GM21447 (cell line): ENCODE results near the gene NRCAM.
A peak's percentile ranks its signal among the peaks of the same experiment; 100 is the strongest.

Experiments used
- ATAC-seq: cut with Tn5 transposase; IDR thresholded peaks from one replicate; pipeline ENCODE4 v1.9.1; 2021; ENCODE audit not compliant: unreplicated experiment

Gene NRCAM

GRCh38 chr7:108252177-108252576 lies 204.1 kb downstream of the NRCAM start:
- ATAC-seq = no peak

DNA sequence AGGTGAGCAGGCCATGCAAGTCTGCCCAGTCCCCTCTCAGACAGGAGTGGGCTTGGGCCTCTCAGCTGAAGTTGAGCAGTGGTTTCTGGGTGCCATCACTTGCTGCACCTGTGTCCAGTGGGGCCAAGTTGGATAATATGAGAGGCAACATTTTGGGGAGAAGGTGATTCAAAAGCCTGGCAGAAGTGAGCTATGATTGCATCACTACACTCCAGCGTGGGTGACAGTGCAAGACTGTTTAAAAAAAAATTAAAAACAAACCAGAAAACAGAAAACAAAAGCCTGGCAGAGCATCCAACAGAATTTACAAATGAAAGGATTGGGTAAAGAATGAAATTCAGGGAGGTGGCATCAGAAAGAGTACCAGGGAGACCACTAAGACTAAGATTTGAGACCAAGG lies 204.5 kb downstream of the NRCAM start:
- ATAC-seq = no peak

DNA sequence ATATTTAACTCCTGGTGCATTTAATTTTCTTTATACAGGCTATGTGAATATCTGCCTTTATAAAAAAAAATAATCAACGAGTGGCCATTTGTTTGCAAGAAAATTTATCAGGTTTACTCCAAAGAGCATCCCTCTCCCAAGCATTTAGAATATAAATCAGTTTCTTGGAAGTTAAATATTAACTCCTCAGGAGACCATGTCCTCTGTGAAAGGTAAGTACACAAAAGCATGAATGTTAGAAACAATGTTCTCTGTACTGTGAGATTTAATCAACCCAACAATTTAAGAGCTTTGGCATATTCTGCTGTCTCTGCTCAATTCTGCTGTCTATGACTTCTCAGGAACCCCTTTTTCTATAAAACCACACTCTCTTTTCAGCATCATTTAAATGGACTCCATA lies 206.8 kb downstream of the NRCAM start:
- ATAC-seq = no peak

- ATAC-seq = no peak
Observed at GRCh38 chr7:108248821-108249220, 207.4 kb downstream of the NRCAM start.

DNA sequence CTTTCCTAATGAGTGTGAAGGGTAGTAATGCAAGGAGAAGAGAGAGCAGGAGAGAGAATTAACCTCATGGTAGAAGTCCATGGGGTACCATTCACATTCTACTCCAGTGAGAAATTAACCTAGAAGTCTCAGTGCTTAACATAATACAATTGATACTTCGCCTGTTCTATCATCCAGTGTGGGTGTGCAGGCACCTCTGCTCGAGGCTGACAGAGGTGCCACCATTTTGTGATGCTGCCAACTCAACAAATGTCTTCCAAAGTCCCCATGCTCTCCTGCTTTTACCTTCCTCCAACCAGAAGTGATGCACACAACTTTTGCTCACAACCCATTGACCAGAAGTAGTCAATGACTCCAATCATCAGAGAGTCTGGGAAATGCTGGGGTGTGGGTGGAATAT lies 207.8 kb downstream of the NRCAM start:
- ATAC-seq = no peak

- ATAC-seq = no peak
Observed at GRCh38 chr7:108247614-108248013, 208.6 kb downstream of the NRCAM start.

DNA sequence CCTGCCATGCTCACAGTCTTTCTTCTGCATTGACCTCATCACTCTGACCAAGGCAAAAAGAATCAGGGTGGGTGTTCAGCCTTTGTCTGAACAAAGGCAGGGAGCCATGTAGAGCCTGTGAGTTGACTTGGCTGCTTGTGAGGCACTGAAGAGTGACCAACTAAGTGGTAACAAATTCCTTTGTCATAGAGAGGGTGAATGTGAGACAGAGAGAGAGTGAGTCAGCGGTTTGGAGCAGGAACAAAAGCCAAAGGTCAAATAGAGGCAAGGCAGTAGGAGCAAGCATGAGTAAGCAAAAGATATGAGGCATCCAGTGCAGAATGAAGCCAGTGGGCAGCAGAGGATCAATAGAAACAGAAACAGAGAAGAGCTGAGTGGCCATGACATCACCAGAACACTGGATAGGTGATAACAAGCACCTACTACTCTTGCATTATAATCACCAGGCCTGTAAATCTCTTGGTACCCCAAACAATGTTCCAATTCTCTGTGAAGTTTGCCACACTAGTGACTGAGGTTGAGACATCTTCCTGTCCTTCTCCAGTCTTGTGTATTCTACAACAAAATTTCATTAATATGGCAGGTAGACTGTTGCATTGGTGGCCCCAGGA lies 209.9 kb downstream of the NRCAM start:
- ATAC-seq = peak; percentile 80

GRCh38 chr7:108245523-108246226 lies 210.6 kb downstream of the NRCAM start:
- no peak for ATAC-seq

GRCh38 chr7:108244110-108244509 lies 212.1 kb downstream of the NRCAM start:
- ATAC-seq = no peak

GRCh38 chr7:108239501-108240225 lies 216.6 kb downstream of the NRCAM start:
- ATAC-seq = no peak

GRCh38 chr7:108236681-108237415 lies 219.4 kb downstream of the NRCAM start:
- no peak for ATAC-seq

GRCh38 chr7:108235451-108236061 lies 220.7 kb downstream of the NRCAM start:
- no peak for ATAC-seq

DNA sequence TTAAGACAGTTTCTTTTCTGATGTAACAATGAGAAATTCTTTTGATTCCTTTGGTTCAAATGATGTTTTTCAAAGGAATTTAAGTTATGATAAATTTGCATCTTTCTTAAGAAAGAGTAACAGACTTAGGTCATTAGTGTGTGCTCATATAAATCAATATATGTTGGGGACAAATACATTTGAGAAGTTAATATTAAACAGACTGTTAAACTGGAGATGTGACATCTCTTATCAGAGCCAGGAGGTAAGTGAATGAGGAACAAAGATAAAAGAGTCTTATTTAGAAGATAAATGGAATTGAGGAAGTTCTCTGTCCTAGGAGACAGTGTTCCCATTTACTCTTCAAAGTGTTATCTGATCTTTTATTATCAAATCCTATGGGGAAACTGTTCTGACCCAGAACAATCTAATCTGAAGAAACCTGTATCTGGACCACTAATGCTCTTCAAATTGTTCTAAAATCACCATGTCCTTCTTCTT lies 221.2 kb downstream of the NRCAM start:
- ATAC-seq = no peak

DNA sequence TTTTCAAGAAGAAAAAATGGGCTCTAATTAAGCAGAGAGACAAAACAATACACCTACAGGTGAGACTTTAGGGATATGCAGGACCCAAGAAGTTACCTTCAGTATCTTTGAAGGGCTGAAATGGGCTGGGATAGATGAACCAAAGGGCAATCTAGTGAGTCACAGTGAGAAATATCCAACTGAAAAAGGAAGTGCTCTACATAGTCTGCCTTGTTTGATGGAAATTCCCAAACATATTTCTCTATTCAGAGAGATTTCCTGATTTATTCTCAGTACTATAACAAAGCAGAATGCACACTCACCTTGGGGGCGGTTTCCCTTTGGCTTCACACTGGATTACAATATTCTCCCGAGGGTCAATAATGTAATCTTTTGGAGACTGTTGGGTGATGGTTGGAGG lies 222.0 kb downstream of the NRCAM start:
- ATAC-seq = no peak

GRCh38 chr7:108232076-108232475 lies 224.2 kb downstream of the NRCAM start:
- no peak for ATAC-seq

GRCh38 chr7:108231221-108231620 lies 225.0 kb downstream of the NRCAM start:
- no peak for ATAC-seq

GRCh38 chr7:108227366-108227765 lies 228.9 kb downstream of the NRCAM start:
- ATAC-seq = no peak

GRCh38 chr7:108226816-108227299 lies 229.4 kb downstream of the NRCAM start:
- ATAC-seq = no peak

GRCh38 chr7:108225531-108226181 lies 230.6 kb downstream of the NRCAM start:
- ATAC-seq = no peak

DNA sequence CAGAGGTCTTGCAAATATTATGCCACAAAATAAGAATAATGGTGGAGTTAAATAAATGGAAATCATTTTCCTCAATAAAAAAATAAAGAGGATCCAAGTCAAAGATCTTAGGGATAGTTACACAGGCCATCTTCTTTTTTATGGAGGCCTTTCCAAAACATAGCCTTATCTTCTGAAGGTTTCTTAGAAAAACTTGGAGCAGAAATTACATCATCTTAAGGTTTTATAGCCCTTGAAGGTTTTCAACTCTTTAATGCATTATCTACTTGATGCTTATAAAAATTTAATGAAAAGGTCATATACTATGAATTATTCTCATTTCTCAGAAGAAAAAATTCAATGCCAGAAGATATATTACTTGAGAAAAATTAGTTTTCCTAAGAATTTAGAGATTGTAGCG lies 231.8 kb downstream of the NRCAM start:
- ATAC-seq = no peak
